Measurements from ENCODE around the gene LCN10.

Gene LCN10

GRCh38 chr9:136690806-136691261 is 51.9 kb downstream of the LCN10 start:
- no peak overlapping the region for H3K27ac ChIP-seq (ENCODE audit: low read length)
- peaks cover 6% of the 10 kb centered on the region; the same call in 1 of the 2 replicates for H3K27me3 ChIP-seq (ENCODE audit: low read depth, low read length)
- no peak overlapping the region for H3K4me3 ChIP-seq (ENCODE audit: low read length)
- H3K79me2 ChIP-seq (ENCODE audit: low read length) = peaks cover 7% of the 10 kb centered on the region; the same call in 1 of the 2 replicates
- no peak overlapping the region for H3K4me2 ChIP-seq (ENCODE audit: low read length)
- no peaks in the 10 kb centered on the region for H3K9me3 ChIP-seq (ENCODE audit: insufficient read depth, low read length)
- no peak overlapping the region for H3K9ac ChIP-seq (ENCODE audit: low read length)
- no peak overlapping the region for H2AFZ ChIP-seq (ENCODE audit: low read depth, low read length)
- no peak for TF ChIP-seq EZH2phosphoT487 (IDR thresholded peaks at IDR 0.05; ENCODE audit: low read depth)
- TF ChIP-seq, protein P1, sequence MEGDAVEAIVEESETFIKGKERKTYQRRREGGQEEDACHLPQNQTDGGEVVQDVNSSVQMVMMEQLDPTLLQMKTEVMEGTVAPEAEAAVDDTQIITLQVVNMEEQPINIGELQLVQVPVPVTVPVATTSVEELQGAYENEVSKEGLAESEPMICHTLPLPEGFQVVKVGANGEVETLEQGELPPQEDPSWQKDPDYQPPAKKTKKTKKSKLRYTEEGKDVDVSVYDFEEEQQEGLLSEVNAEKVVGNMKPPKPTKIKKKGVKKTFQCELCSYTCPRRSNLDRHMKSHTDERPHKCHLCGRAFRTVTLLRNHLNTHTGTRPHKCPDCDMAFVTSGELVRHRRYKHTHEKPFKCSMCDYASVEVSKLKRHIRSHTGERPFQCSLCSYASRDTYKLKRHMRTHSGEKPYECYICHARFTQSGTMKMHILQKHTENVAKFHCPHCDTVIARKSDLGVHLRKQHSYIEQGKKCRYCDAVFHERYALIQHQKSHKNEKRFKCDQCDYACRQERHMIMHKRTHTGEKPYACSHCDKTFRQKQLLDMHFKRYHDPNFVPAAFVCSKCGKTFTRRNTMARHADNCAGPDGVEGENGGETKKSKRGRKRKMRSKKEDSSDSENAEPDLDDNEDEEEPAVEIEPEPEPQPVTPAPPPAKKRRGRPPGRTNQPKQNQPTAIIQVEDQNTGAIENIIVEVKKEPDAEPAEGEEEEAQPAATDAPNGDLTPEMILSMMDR (IDR thresholded peaks at IDR 0.05; ENCODE audit: low read depth, low read length) = no peak
- no peaks in the 10 kb centered on the region for H3K36me3 ChIP-seq (replicated peaks; ENCODE audit: low read depth, low read length)
- H3K4me1 ChIP-seq (ENCODE audit: low read length) = peaks cover 33% of the 10 kb centered on the region
- H4K20me1 ChIP-seq (ENCODE audit: insufficient read depth, low read length) = peaks cover 3% of the 10 kb centered on the region; the same call in 1 of the 2 replicates

DNA sequence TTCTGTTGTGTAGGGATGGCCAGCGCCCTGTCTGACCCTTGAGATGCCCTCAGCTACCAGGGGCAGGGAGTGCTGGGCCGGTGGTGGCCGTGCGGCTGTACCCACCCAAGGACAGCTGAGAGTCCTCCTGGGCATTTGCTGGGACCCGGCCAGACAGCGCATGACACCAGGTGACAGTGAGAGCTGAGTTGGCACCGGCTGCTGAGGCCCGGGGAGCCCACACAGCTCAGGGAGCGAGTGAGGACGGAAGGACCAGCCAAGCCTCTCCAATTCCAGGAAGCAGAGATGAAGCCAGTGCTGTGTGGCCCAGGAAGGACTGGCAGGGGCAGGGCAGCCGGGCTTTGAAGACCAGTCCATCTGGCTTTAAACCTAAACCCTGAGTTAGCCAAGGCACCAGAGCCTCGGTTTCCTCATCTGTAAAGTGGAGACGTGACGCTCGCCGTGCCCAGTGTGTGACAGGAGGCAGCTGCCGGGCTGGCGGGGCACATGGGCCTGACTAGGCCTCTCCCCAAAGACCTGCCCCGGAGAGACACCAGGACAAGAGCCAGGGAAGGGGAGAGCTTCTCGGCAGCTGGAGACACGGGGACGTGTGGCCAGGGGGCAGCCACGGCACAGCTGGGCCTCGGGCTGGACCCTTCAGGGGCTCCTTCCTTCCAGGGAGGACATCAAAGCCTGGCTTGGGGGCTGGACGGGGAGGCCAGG is 52.5 kb downstream of the LCN10 start:
- Histone ChIP-seq H3K9me3 (ENCODE audit: insufficient read depth, low read length) (no peaks in the 10 kb centered on the region), H3K27me3 (ENCODE audit: low read depth, low read length) (0 out of 2 replicates have a peak, but pooled peaks cover 2% of the 10 kb centered on the region), H3K36me3 (replicated peaks; ENCODE audit: low read depth, low read length) (no peaks in the 10 kb centered on the region), H2AFZ (ENCODE audit: low read depth, low read length) (no peak overlapping the region), H3K4me2 (ENCODE audit: low read length) (no peak overlapping the region), H3K4me3 (ENCODE audit: low read length) (no peak overlapping the region), H3K9ac (ENCODE audit: low read length) (no peak overlapping the region), H4K20me1 (ENCODE audit: insufficient read depth, low read length) (peaks cover 9% of the 10 kb centered on the region; the same call in 1 of the 2 replicates), H3K27ac (ENCODE audit: low read length) (no peak overlapping the region), H3K4me1 (ENCODE audit: low read length) (peaks cover 27% of the 10 kb centered on the region), H3K79me2 (ENCODE audit: low read length) (peaks cover 12% of the 10 kb centered on the region; the same call in 1 of the 2 replicates)
- TF ChIP-seq, protein P1 (IDR thresholded peaks at IDR 0.05; ENCODE audit: low read depth, low read length) = no peak
- no peak for TF ChIP-seq EZH2phosphoT487 (IDR thresholded peaks at IDR 0.05; ENCODE audit: low read depth)

- H2AFZ ChIP-seq (ENCODE audit: low read depth, low read length) = no peak overlapping the region
- peak overlapping the region; percentile 88; the same call in 1 of the 2 replicates for H3K4me2 ChIP-seq (ENCODE audit: low read length)
- no peaks in the 10 kb centered on the region for H3K36me3 ChIP-seq (replicated peaks; ENCODE audit: low read depth, low read length)
- H4K20me1 ChIP-seq (ENCODE audit: insufficient read depth, low read length) = peaks cover 16% of the 10 kb centered on the region; the same call in 1 of the 2 replicates
- no peak overlapping the region for H3K27ac ChIP-seq (ENCODE audit: low read length)
- H3K9ac ChIP-seq (ENCODE audit: low read length) = no peak overlapping the region
- peaks cover 12% of the 10 kb centered on the region; the same call in 1 of the 2 replicates for H3K79me2 ChIP-seq (ENCODE audit: low read length)
- H3K4me1 ChIP-seq (ENCODE audit: low read length) = peaks cover 23% of the 10 kb centered on the region
- H3K4me3 ChIP-seq (ENCODE audit: low read length) = no peak overlapping the region
- H3K9me3 ChIP-seq (ENCODE audit: insufficient read depth, low read length) = no peaks in the 10 kb centered on the region
- 0 out of 2 replicates have a peak, but pooled peaks cover 2% of the 10 kb centered on the region for H3K27me3 ChIP-seq (ENCODE audit: low read depth, low read length)
- TF ChIP-seq, protein P1 (IDR thresholded peaks at IDR 0.05; ENCODE audit: low read depth, low read length) = no peak
- no peak for TF ChIP-seq EZH2phosphoT487 (IDR thresholded peaks at IDR 0.05; ENCODE audit: low read depth)
Measured at GRCh38 chr9:136689108-136689460, 53.7 kb downstream of the LCN10 start.

DNA sequence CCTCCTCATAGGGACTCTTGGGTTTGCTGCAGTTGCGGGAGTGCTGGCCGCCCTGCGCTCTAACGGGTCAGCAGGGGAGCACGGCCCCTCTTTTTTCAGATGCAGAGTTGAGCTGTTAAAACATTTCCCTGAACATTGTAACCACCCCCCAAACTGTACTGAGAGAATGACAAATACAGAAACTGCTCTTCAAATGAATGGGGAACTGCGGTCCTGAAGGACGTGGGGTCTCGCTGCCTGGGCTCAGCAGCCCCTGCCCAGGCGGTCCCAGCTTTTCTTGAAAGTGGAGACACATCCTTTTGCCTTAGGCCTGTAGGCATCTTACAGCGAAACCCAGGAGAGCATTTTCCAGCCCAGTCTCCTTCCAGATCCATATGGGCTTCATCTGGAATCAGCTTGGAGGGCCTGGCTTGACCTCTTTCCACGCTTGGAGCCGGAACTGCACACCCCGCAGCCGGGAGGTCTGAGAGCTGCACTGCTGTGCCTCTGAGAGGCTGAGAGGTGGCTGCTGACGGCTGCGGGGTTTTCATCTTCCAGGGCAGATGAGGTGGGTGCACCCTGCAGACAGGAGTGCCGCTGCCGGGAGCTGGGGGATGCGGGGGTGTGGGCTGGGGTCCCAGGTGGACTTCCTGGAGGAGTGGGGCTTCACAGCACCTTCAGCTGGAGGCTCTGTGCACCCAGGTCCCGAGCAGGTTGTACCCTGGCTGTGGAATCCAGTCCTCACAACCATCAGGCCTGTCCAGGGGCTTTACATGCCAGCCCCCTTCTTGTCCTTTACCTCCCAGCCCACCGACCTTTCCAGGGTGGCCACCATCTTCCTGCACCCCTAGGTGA is 54.2 kb downstream of the LCN10 start:
- H3K4me2 ChIP-seq (ENCODE audit: low read length) = peak overlapping the region; percentile 88
- H2AFZ ChIP-seq (ENCODE audit: low read depth, low read length) = no peak overlapping the region
- H4K20me1 ChIP-seq (ENCODE audit: insufficient read depth, low read length) = peaks cover 20% of the 10 kb centered on the region
- peaks cover 12% of the 10 kb centered on the region; the same call in 1 of the 2 replicates for H3K79me2 ChIP-seq (ENCODE audit: low read length)
- TF ChIP-seq, protein P1 (IDR thresholded peaks at IDR 0.05; ENCODE audit: low read depth, low read length) = no peak
- no peak for TF ChIP-seq EZH2phosphoT487 (IDR thresholded peaks at IDR 0.05; ENCODE audit: low read depth)
- H3K4me3 ChIP-seq (ENCODE audit: low read length) = peak overlapping the region; percentile 82
- H3K9ac ChIP-seq (ENCODE audit: low read length) = peak overlapping the region; percentile 85
- H3K27ac ChIP-seq (ENCODE audit: low read length) = peak overlapping the region; percentile 70
- no peaks in the 10 kb centered on the region for H3K9me3 ChIP-seq (ENCODE audit: insufficient read depth, low read length)
- H3K36me3 ChIP-seq (replicated peaks; ENCODE audit: low read depth, low read length) = no peaks in the 10 kb centered on the region
- H3K4me1 ChIP-seq (ENCODE audit: low read length) = peaks cover 18% of the 10 kb centered on the region
- H3K27me3 ChIP-seq (ENCODE audit: low read depth, low read length) = no peaks in the 10 kb centered on the region

Data from OCI-LY3 (cell line).